Measurements from ENCODE around the gene LIPA. TPM values are rescaled to one million over a fixed set of nuclear protein-coding genes. Genes with fewer than 3 reads are reported as not detected.
"Not testable (repeated sequence)": the region's sequence is repeated elsewhere in the genome, so short reads cannot be mapped to it uniquely, and the experiment has no call there.

The LIPA gene
- 40.9 TPM for polyA plus RNA-seq (2013, experiment 1 of 2; ENCODE audit: insufficient read length)
- 43.3 TPM for polyA plus RNA-seq (2013, experiment 2 of 2; ENCODE audit: insufficient read length)

- peak; percentile 98 for DNase-seq
Observed at GRCh38 chr10:89251409-89252224, at the start of gene LIPA. TSS of gene LIPA (minus strand) at chr10:89251775. CDS start at chr10:89247648, 4,127 bp downstream.

GRCh38 chr10:89301232-89301631 is 49.7 kb upstream of the LIPA start:
- DNase-seq = peak; percentile 20

GRCh38 chr10:89299031-89299430 is 47.5 kb upstream of the LIPA start:
- no peak for DNase-seq

GRCh38 chr10:89297791-89298190 is 46.2 kb upstream of the LIPA start:
- DNase-seq = no peak

- DNase-seq = no peak
Observed at GRCh38 chr10:89297356-89297755, 45.8 kb upstream of the LIPA start.

GRCh38 chr10:89296220-89296648 is 44.7 kb upstream of the LIPA start:
- no peak for DNase-seq

- peak; percentile 57 for DNase-seq
Observed at GRCh38 chr10:89295597-89295996, 44.0 kb upstream of the LIPA start.

- DNase-seq = no peak
Observed at GRCh38 chr10:89294721-89295239, 43.2 kb upstream of the LIPA start.

- peak; percentile 69 for DNase-seq
Observed at GRCh38 chr10:89285303-89285702, 33.7 kb upstream of the LIPA start.

- DNase-seq = not testable (repeated sequence)
Observed at GRCh38 chr10:89284711-89285110, 33.1 kb upstream of the LIPA start.

GRCh38 chr10:89283936-89284475 is 32.4 kb upstream of the LIPA start:
- DNase-seq = peak; percentile 92

GRCh38 chr10:89283025-89283935 is 31.7 kb upstream of the LIPA start:
- no peak for DNase-seq

- peak; percentile 51 for DNase-seq
Observed at GRCh38 chr10:89281606-89282395, 30.2 kb upstream of the LIPA start.

- peak; percentile 59 for DNase-seq
Observed at GRCh38 chr10:89280508-89280907, 28.9 kb upstream of the LIPA start.

GRCh38 chr10:89279421-89279869 is 27.9 kb upstream of the LIPA start:
- DNase-seq = peak; percentile 53

- DNase-seq = no peak
Observed at GRCh38 chr10:89278900-89279392, 27.4 kb upstream of the LIPA start.

GRCh38 chr10:89278034-89278535 is 26.5 kb upstream of the LIPA start:
- peak; percentile 98 for DNase-seq

- no peak for DNase-seq
Observed at GRCh38 chr10:89275383-89275782, 23.8 kb upstream of the LIPA start.

- DNase-seq = no peak
Observed at GRCh38 chr10:89274928-89275327, 23.4 kb upstream of the LIPA start.

- DNase-seq = no peak
Observed at GRCh38 chr10:89273680-89274079, 22.1 kb upstream of the LIPA start.

GRCh38 chr10:89271532-89271931 is 20.0 kb upstream of the LIPA start:
- no peak for DNase-seq
